Measurements from ENCODE around the gene ARFIP2. TPM values are rescaled to one million over a fixed set of nuclear protein-coding genes. Genes with fewer than 3 reads are reported as not detected.

ARFIP2 gene
- total RNA-seq, 2 donors from 2014 or later, result 56.5 to 56.8 TPM

GRCh38 chr11:6481924-6482275 is 769 bp upstream of the ARFIP2 start:
- H3K4me3 Mint-ChIP-seq, result peak overlapping the region; percentile 94
- Histone ChIP-seq H3K27ac (ENCODE audit: low read depth, low read length) (peak overlapping the region; percentile 92), H3K9me3 (ENCODE audit: control insufficient read depth, low read length) (no peaks in the 10 kb centered on the region), H3K9ac (ENCODE audit: extremely low read depth, low read length, poor library complexity, severe bottlenecking) (peak overlapping the region; percentile 98), H3K4me3 (ENCODE audit: low read length) (peak overlapping the region; percentile 97), H3K36me3 (ENCODE audit: control insufficient read depth, insufficient read depth, low read length) (peaks cover 60% of the 10 kb centered on the region), H3K27me3 (ENCODE audit: control insufficient read depth, insufficient read depth, low read length, poor library complexity, severe bottlenecking) (no peaks in the 10 kb centered on the region), H3K4me1 (ENCODE audit: control insufficient read depth, insufficient read depth, low read length) (peaks cover 4% of the 10 kb centered on the region)
- DNase-seq, result peak; percentile 57
- H3K4me1 Mint-ChIP-seq, result peaks cover 13% of the 10 kb centered on the region
- H3K36me3 Mint-ChIP-seq (ENCODE audit: low read depth), result peaks cover 46% of the 10 kb centered on the region
- no peaks in the 10 kb centered on the region for H3K9me3 Mint-ChIP-seq
- TF ChIP-seq CTCF (conservative IDR thresholded peaks at IDR 0.05), result no peak
- H3K27ac Mint-ChIP-seq, result peak overlapping the region; percentile 99
- WGBS, 2 experiments (ENCODE audit: insufficient coverage in 1 of 2, insufficient read length in 1 of 2), result 14 to 27% methylated on average over 12 to 13 of the region's 13 CpGs
- H3K27me3 Mint-ChIP-seq (ENCODE audit: insufficient read depth), result no peaks in the 10 kb centered on the region

GRCh38 chr11:6480299-6480914 is 724 bp downstream of the ARFIP2 start:
- peak overlapping the region; percentile 98 for H3K9ac ChIP-seq (ENCODE audit: extremely low read depth, low read length, poor library complexity, severe bottlenecking)
- WGBS, 2 experiments (ENCODE audit: insufficient coverage in 1 of 2, insufficient read length in 1 of 2), result 87 to 92% methylated on average over 7 to 9 of the region's 9 CpGs
- DNase-seq, result no peak
- peaks cover 4% of the 10 kb centered on the region for H3K4me1 ChIP-seq (ENCODE audit: control insufficient read depth, insufficient read depth, low read length)
- H3K9me3 ChIP-seq (ENCODE audit: control insufficient read depth, low read length), result no peaks in the 10 kb centered on the region
- H3K36me3 ChIP-seq (ENCODE audit: control insufficient read depth, insufficient read depth, low read length), result peaks cover 57% of the 10 kb centered on the region
- Mint-ChIP-seq H3K4me1 (peaks cover 13% of the 10 kb centered on the region), H3K27ac (peak overlapping the region; percentile 99), H3K4me3 (peak overlapping the region; percentile 94), H3K27me3 (ENCODE audit: insufficient read depth) (no peaks in the 10 kb centered on the region), H3K36me3 (ENCODE audit: low read depth) (peaks cover 50% of the 10 kb centered on the region), H3K9me3 (no peaks in the 10 kb centered on the region)
- no peaks in the 10 kb centered on the region for H3K27me3 ChIP-seq (ENCODE audit: control insufficient read depth, insufficient read depth, low read length, poor library complexity, severe bottlenecking)
- no peak overlapping the region for H3K27ac ChIP-seq (ENCODE audit: low read depth, low read length)
- H3K4me3 ChIP-seq (ENCODE audit: low read length), result peak overlapping the region; percentile 97
- TF ChIP-seq CTCF (conservative IDR thresholded peaks at IDR 0.05), result no peak

- Histone ChIP-seq H3K27ac (ENCODE audit: low read depth, low read length) (no peak overlapping the region), H3K4me3 (ENCODE audit: low read length) (no peak overlapping the region), H3K9ac (ENCODE audit: extremely low read depth, low read length, poor library complexity, severe bottlenecking) (no peak overlapping the region), H3K27me3 (ENCODE audit: control insufficient read depth, insufficient read depth, low read length, poor library complexity, severe bottlenecking) (no peaks in the 10 kb centered on the region), H3K4me1 (ENCODE audit: control insufficient read depth, insufficient read depth, low read length) (peaks cover 2% of the 10 kb centered on the region), H3K36me3 (ENCODE audit: control insufficient read depth, insufficient read depth, low read length) (peaks cover 32% of the 10 kb centered on the region), H3K9me3 (ENCODE audit: control insufficient read depth, low read length) (no peaks in the 10 kb centered on the region)
- H3K27ac Mint-ChIP-seq, result no peak overlapping the region
- peaks cover 6% of the 10 kb centered on the region for H3K27me3 Mint-ChIP-seq (ENCODE audit: insufficient read depth)
- WGBS, 2 experiments (ENCODE audit: insufficient coverage in 1 of 2, insufficient read length in 1 of 2), result 93 to 94% methylated on average over 3 to 4 of the region's 4 CpGs
- H3K9me3 Mint-ChIP-seq, result no peaks in the 10 kb centered on the region
- TF ChIP-seq CTCF (conservative IDR thresholded peaks at IDR 0.05), result no peak
- peaks cover 34% of the 10 kb centered on the region for H3K36me3 Mint-ChIP-seq (ENCODE audit: low read depth)
- peak; percentile 55 for DNase-seq
- H3K4me1 Mint-ChIP-seq, result peaks cover 16% of the 10 kb centered on the region
- H3K4me3 Mint-ChIP-seq, result no peak overlapping the region
Observed at GRCh38 chr11:6476571-6476970, 4.6 kb downstream of the ARFIP2 start.

Measured in endodermal cell (in vitro differentiated cells).